ENCODE measurements around the gene MOB3A. TPM values are rescaled to one million over a fixed set of nuclear protein-coding genes. Genes with fewer than 3 reads are reported as not detected.

The MOB3A gene
- total and polyA plus RNA-seq, 12 donors: 5.5 to 54.0 (median 37.1) TPM

GRCh38 chr19:2062389-2062729 is 33.8 kb downstream of the MOB3A start:
- peak overlapping the region in 1 of 4 donors; percentile 67 for H3K4me3 ChIP-seq
- no peaks in the 10 kb centered on the region for H3K9me3 ChIP-seq (replicated peaks in 1 of 3)
- peak overlapping the region; percentile 42 to 100 (median 98) for H3K27ac ChIP-seq
- intact Hi-C loops (cut with DNase I): no loop called here
- H3K4me1 ChIP-seq (replicated peaks in 1 of 2): peaks cover 44 to 55% of the 10 kb centered on the region in 2 donors
- TF ChIP-seq POLR2A (IDR thresholded peaks at IDR 0.05) (no peak), CTCF (IDR thresholded peaks at IDR 0.05) (no peak)
- peak in 1 of 7 donors; percentile 29 for DNase-seq
- no peaks in the 10 kb centered on the region for H3K36me3 ChIP-seq (replicated peaks in 1 of 2)
- 59 to 79% (median 62%) methylated on average over 3 to 10 of the region's 10 CpGs for WGBS, 4 donors
- H3K27me3 ChIP-seq: no peaks in the 10 kb centered on the region

DNA sequence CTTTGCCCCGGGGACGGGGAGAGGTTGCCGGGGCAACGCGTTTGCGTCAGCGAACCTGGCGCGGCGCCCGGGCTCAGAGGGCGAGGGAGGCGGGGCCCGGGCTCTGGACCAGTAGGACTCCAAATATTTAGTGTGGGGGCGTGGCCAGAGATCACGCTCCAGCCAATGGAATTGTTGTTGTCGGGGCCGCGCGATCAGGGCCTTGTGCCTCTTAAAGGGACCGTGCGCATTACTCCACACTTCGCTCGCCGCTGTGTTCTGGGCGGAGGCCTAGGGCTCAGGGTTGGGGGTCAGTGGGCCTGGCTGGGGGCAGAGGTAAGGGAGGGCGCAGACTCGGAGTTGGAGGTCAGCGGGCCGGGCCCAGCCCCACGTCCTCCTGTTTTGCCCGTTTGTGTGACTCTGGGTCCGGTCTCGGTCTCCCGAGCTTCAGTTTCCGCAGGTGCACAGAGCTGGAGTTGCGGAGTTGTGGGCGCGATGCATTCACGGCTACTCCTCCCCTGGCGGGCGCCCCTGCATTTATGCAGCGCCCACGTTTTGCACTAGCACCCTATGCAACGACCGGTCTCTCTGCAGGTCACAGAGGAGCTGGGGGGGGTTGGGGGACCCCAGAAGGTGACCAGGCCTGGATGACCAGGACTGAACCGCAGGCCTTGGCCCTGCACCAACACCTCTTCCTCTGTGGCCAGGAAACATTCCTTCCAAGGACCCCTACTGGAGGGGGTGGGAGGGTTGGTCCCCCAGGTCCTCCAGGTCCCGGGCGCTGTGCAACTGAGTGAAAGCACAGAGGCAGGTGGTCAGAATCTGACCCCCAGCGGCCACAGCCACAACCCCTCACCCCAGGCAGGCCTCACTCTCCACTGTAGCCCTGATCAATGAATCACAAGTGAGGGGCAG is 34.4 kb downstream of the MOB3A start:
- H3K9me3 ChIP-seq (replicated peaks in 1 of 3): no peaks in the 10 kb centered on the region
- intact Hi-C loops (cut with DNase I): no loop called here
- no peaks in the 10 kb centered on the region for H3K27me3 ChIP-seq
- 0 to 3% (median 3%) methylated on average over 1 to 50 of the region's 50 CpGs for WGBS, 4 donors
- no peaks in the 10 kb centered on the region for H3K36me3 ChIP-seq (replicated peaks in 1 of 2)
- peak overlapping the region in 2 of 4 donors; percentile 33 to 67 for H3K4me3 ChIP-seq
- TF ChIP-seq POLR2A (IDR thresholded peaks at IDR 0.05) (peak; percentile 16 to 91), CTCF (IDR thresholded peaks at IDR 0.05) (no peak)
- H3K27ac ChIP-seq: peak overlapping the region; percentile 86 to 100 (median 98)
- peaks cover 44 to 55% of the 10 kb centered on the region in 2 donors for H3K4me1 ChIP-seq (replicated peaks in 1 of 2)
- DNase-seq: peak; percentile 99 to 100 (median 100)

DNA sequence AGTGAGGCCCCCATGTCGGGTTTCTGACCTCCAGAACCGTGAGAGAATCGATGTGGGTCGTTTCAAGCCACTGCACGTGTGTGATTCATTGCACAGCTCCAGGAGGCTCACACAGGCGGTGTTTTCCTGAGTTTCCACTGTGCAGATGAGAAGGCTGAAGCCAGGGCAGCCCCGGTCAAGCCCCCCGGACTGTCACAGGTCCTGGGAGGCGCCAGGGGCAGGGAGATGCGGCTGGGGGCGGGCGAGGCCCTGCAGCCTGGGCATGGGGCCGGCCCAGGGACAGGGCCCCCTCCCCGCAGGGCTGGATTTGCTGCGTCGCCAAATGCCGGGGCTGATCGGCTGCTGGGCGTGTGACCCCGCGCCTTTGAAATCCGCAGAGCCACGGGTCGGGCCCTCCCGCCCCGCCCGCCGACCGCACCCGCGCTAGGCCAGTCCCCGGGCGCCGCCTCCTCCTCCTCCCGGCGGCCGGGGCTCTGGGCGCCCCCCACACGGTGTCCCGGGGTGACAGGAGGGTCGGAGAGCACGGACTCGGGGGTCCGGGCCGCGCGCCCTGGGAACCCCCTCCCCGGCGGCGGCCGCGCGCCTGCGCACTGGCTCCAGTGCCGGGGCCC is 35.1 kb downstream of the MOB3A start:
- no peak for TF ChIP-seq CTCF (IDR thresholded peaks at IDR 0.05)
- peak; percentile 62 to 80 for TF ChIP-seq POLR2A (IDR thresholded peaks at IDR 0.05)
- Histone ChIP-seq H3K9me3 (replicated peaks in 1 of 3) (no peaks in the 10 kb centered on the region), H3K27ac (peak overlapping the region; percentile 86 to 100 (median 98)), H3K4me1 (replicated peaks in 1 of 2) (peaks cover 49 to 60% of the 10 kb centered on the region in 2 donors), H3K4me3 (peak overlapping the region in 2 of 4 donors; percentile 33 to 67), H3K27me3 (no peaks in the 10 kb centered on the region), H3K36me3 (replicated peaks in 1 of 2) (no peaks in the 10 kb centered on the region)
- DNase-seq: peak; percentile 75 to 85 (median 76)
- intact Hi-C loops (cut with DNase I): no loop called here
- 0 to 3% (median 1%) methylated on average over 1 to 55 of the region's 55 CpGs for WGBS, 4 donors

DNA sequence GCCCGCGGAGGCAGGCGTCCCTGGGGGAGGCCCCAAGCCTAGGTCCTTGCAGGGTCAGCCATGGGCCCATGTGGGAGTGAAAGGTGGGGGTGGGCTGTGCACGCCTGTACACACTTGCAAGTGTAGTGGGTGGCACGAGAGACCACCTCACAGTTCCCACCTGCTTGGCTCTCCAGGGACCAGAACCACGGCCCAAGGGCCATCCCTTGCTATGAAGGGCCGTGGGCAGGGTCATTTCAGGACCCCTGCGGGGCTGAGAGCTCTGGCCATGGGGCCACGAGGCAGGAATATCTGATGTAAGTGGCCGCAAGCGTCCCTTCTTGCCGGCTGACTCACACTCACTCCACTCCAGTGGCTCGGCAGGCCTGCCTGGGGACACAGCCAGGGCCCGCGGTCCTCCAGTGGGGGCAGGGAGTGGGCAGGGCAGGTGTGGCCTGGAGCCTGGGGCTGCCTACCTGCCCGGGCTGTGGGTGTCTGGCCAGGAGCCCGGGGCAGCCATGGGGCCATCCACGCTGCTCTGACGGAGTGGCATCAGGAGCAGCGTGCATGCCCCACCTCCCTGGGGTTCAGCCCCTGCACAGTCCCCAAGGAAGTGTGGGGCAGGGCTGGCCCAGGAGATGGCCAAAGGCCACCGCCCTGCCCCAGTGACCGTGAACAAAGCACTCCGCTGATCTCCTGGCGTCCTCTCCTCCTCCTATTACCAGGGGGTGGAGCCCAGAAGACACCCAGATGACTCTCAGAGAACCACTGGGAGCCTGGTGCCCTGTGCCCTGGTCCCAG is 36.5 kb downstream of the MOB3A start:
- TF ChIP-seq CTCF (IDR thresholded peaks at IDR 0.05) (no peak), POLR2A (IDR thresholded peaks at IDR 0.05) (peak; percentile 53 to 89)
- H3K36me3 ChIP-seq (replicated peaks in 1 of 2): no peaks in the 10 kb centered on the region
- H3K4me3 ChIP-seq: peak overlapping the region in 1 of 4 donors; percentile 67
- intact Hi-C loops (cut with DNase I): no loop called here
- no peaks in the 10 kb centered on the region for H3K27me3 ChIP-seq
- no peaks in the 10 kb centered on the region for H3K9me3 ChIP-seq (replicated peaks in 1 of 3)
- WGBS, 4 donors: 23 to 37% (median 30%) methylated on average over 9 to 24 of the region's 24 CpGs
- H3K27ac ChIP-seq: peak overlapping the region; percentile 86 to 100 (median 98)
- DNase-seq: peak; percentile 88 to 96 (median 95)
- H3K4me1 ChIP-seq (replicated peaks in 1 of 2): peaks cover 45 to 56% of the 10 kb centered on the region in 2 donors

Measured in adrenal gland (tissue), 12 donors.